ENCODE measurements around the gene HSPB2. TPM values are rescaled to one million over a fixed set of nuclear protein-coding genes. Genes with fewer than 3 reads are reported as not detected.
"Not testable (repeated sequence)": the region's sequence is repeated elsewhere in the genome, so short reads cannot be mapped to it uniquely, and the experiment has no call there.

Gene HSPB2
- total RNA-seq, 1 donor from 2014 or later: not detected

- Mint-ChIP-seq H3K4me3 (ENCODE audit: unreplicated experiment) (peak overlapping the region; percentile 96), H3K4me1 (ENCODE audit: unreplicated experiment) (peaks cover 11% of the 10 kb centered on the region), H3K27me3 (ENCODE audit: unreplicated experiment) (no peaks in the 10 kb centered on the region), H3K36me3 (ENCODE audit: low read depth, unreplicated experiment) (no peaks in the 10 kb centered on the region), H3K9me3 (ENCODE audit: unreplicated experiment) (no peaks in the 10 kb centered on the region), H3K27ac (ENCODE audit: unreplicated experiment) (peak overlapping the region; percentile 39)
- peak; percentile 6 for DNase-seq (ENCODE audit: low spot score)
- TF ChIP-seq, protein P1, sequence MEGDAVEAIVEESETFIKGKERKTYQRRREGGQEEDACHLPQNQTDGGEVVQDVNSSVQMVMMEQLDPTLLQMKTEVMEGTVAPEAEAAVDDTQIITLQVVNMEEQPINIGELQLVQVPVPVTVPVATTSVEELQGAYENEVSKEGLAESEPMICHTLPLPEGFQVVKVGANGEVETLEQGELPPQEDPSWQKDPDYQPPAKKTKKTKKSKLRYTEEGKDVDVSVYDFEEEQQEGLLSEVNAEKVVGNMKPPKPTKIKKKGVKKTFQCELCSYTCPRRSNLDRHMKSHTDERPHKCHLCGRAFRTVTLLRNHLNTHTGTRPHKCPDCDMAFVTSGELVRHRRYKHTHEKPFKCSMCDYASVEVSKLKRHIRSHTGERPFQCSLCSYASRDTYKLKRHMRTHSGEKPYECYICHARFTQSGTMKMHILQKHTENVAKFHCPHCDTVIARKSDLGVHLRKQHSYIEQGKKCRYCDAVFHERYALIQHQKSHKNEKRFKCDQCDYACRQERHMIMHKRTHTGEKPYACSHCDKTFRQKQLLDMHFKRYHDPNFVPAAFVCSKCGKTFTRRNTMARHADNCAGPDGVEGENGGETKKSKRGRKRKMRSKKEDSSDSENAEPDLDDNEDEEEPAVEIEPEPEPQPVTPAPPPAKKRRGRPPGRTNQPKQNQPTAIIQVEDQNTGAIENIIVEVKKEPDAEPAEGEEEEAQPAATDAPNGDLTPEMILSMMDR (IDR thresholded peaks at IDR 0.05; ENCODE audit: unreplicated experiment): no peak
These were observed 34.1 kb upstream of the HSPB2 start for GRCh38 chr11:111878385-111878848.

DNA sequence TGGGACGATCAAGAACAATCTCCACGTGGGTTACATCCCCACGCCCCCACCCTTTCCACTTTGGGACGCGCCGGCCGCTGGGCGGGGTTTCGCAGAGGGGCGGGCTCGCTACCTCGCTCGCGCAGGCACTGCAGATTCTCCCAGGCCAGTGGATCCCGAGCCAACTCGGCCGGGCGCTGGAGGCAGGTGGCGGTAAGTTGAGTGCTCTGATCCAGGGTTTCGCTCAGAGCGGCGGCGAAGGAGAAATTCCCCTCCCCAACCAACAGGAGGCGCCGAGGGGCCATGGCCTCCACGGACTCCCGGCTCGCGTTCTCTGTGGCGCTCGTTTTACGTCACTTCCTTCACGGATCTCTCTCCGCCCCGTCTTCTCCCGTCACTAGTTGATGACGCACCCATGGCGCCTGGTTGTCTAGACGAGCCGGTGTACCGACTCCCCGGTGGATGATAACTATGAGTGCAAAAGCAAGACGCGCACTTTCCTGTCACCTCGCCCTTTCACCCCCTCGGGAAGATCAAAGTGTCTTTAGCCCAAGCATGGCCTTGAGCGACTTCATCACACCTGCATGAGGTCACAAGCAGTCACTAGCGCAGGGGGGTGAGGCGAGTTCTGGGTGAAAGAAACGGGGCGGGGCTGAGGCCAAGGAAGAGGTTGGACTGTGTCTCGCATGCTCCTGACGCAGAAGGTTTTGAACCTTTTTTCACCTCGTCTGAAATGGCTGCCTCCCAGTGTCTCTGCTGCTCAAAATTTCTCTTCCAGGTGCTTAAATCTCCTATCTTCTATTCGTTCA, 33.5 kb upstream of the HSPB2 start, which contains the start of the genes CFAP68 and FDXACB1:
Gene CFAP68 (plus strand): TSS at position 693 of the 788 bp plus-strand sequence. CDS start 20 bp downstream, at position 713.
Gene FDXACB1 (minus strand): TSS at position 317 of the 788 bp plus-strand sequence. CDS start 33 bp downstream, at position 284.
- peak; percentile 99 for DNase-seq (ENCODE audit: low spot score)
- Mint-ChIP-seq H3K27ac (ENCODE audit: unreplicated experiment) (peak within 1 kb of the TSS; percentile 98), H3K36me3 (ENCODE audit: low read depth, unreplicated experiment) (no peaks in the 10 kb centered on the region), H3K4me3 (ENCODE audit: unreplicated experiment) (peak within 1 kb of the TSS; percentile 96), H3K27me3 (ENCODE audit: unreplicated experiment) (no peaks in the 10 kb centered on the region), H3K4me1 (ENCODE audit: unreplicated experiment) (peaks cover 11% of the 10 kb centered on the region), H3K9me3 (ENCODE audit: unreplicated experiment) (no peaks in the 10 kb centered on the region)
- TF ChIP-seq, protein P1 (IDR thresholded peaks at IDR 0.05; ENCODE audit: unreplicated experiment): peak; percentile 99

DNA sequence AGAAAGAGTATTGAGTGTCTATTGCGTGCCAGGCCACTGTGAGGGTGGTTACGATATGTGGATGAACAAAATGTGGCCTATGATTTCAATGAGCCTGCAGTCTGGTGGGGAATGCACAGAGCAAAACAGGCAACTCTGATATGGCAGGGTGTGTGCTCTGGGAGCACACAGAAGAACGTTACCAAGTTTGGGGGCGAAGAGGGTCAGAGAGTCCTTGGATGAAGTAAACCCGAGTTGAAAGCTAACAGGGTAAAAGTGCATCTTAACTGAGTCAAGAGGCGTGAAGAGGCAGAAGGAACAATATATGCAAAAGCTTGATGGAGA, 32.9 kb upstream of the HSPB2 start:
- Mint-ChIP-seq H3K36me3 (ENCODE audit: low read depth, unreplicated experiment) (no peaks in the 10 kb centered on the region), H3K27me3 (ENCODE audit: unreplicated experiment) (no peaks in the 10 kb centered on the region), H3K4me1 (ENCODE audit: unreplicated experiment) (peaks cover 11% of the 10 kb centered on the region), H3K27ac (ENCODE audit: unreplicated experiment) (peak overlapping the region; percentile 98), H3K4me3 (ENCODE audit: unreplicated experiment) (peak overlapping the region; percentile 96), H3K9me3 (ENCODE audit: unreplicated experiment) (no peaks in the 10 kb centered on the region)
- no peak for DNase-seq (ENCODE audit: low spot score)
- TF ChIP-seq, protein P1 (IDR thresholded peaks at IDR 0.05; ENCODE audit: unreplicated experiment): no peak

DNA sequence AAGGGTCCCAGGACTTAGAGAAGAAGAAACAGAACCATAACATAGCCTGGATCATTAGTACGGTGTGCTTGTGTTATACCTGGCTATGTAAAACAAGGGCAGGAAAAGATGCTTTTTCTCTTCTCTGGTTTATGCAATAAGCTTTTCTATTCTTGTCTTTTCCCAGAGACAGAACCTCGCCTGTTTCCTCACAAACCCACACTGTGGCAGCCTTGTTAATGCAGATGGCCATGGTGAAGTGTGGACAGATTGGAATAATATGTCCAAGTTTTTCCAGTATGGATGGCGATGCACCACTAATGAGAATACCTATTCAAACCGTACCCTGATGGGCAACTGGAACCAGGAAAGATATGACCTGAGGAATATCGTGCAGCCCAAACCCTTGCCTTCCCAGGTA, 30.3 kb upstream of the HSPB2 start:
- no peaks in the 10 kb centered on the region for H3K9me3 Mint-ChIP-seq (ENCODE audit: unreplicated experiment)
- H3K27ac Mint-ChIP-seq (ENCODE audit: unreplicated experiment): no peak overlapping the region
- TF ChIP-seq, protein P1 (IDR thresholded peaks at IDR 0.05; ENCODE audit: unreplicated experiment): no peak
- DNase-seq (ENCODE audit: low spot score): no peak
- no peaks in the 10 kb centered on the region for H3K36me3 Mint-ChIP-seq (ENCODE audit: low read depth, unreplicated experiment)
- H3K4me3 Mint-ChIP-seq (ENCODE audit: unreplicated experiment): no peak overlapping the region
- H3K27me3 Mint-ChIP-seq (ENCODE audit: unreplicated experiment): no peaks in the 10 kb centered on the region
- peaks cover 11% of the 10 kb centered on the region for H3K4me1 Mint-ChIP-seq (ENCODE audit: unreplicated experiment)

- H3K27me3 Mint-ChIP-seq (ENCODE audit: unreplicated experiment); H3K9me3 Mint-ChIP-seq (ENCODE audit: unreplicated experiment); H3K4me1 Mint-ChIP-seq (ENCODE audit: unreplicated experiment); H3K36me3 Mint-ChIP-seq (ENCODE audit: low read depth, unreplicated experiment); H3K4me3 Mint-ChIP-seq (ENCODE audit: unreplicated experiment); DNase-seq (ENCODE audit: low spot score); H3K27ac Mint-ChIP-seq (ENCODE audit: unreplicated experiment): not testable (repeated sequence)
These were observed 27.5 kb upstream of the HSPB2 start for GRCh38 chr11:111885053-111885452.

Measured in endothelial cell (in vitro differentiated cells).